Measurements from ENCODE around the gene DKK3. TPM values are rescaled to one million over a fixed set of nuclear protein-coding genes. Genes with fewer than 3 reads are reported as not detected.
"Not testable (repeated sequence)": the region's sequence is repeated elsewhere in the genome, so short reads cannot be mapped to it uniquely, and the experiment has no call there.

Gene DKK3
- total RNA-seq, 2 experiments from 2014 or later, result not detected

DNA sequence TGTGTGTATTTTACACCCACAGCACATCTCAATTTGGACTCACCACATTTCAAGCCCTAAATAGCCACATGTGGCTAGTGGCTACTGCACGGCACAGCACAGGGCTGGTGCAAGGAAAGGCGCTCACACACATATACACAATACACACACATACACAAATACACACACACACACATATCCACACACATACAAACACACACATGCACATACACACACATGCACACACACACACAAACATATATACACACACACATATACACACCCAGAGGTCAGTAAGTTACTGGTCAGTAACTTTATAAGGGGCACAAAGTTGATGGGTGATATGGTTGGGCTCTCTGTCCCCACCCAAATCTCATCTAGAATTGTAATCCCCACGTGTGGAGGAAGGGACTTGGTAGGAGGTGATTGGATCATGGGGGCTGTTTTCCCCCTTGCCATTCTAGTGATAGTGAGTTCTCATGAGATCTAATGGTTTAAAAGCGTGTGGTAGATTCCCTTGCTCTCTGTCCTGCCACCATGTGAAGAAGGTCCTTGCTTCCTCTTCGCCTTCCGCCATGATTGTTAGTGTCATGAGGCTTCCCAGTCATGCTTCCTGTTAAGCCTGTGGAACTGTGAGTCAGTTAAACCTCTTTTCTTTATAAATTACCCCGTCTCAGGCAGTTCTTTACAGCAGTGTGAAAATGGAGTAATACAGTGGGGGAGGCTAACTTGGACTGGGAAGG, 37.6 kb upstream of the DKK3 start:
- DNase-seq, result no peak
- H3K4me3 Mint-ChIP-seq, result no peak overlapping the region
- peaks cover 8% of the 10 kb centered on the region for H3K27me3 Mint-ChIP-seq (ENCODE audit: low read depth)
- no peak overlapping the region for H3K27ac Mint-ChIP-seq
- CTCF ChIA-PET, result interaction anchor here (0.7 to 17.1 kb wide), 14 partner anchors 9 to 246 kb away, joined by 3 to 417 read pairs (median 5); no protein-coding TSS in a partner anchor
- H3K36me3 Mint-ChIP-seq (ENCODE audit: low read depth), result no peaks in the 10 kb centered on the region
- intact Hi-C loops (cut with micrococcal nuclease), result loop anchor here (5.0 to 10.0 kb wide), 2 partner anchors 846 to 1011 kb away; no protein-coding TSS in a partner anchor
- no peaks in the 10 kb centered on the region for H3K9me3 Mint-ChIP-seq
- peaks cover 3% of the 10 kb centered on the region for H3K4me1 Mint-ChIP-seq (ENCODE audit: low read depth)

DNA sequence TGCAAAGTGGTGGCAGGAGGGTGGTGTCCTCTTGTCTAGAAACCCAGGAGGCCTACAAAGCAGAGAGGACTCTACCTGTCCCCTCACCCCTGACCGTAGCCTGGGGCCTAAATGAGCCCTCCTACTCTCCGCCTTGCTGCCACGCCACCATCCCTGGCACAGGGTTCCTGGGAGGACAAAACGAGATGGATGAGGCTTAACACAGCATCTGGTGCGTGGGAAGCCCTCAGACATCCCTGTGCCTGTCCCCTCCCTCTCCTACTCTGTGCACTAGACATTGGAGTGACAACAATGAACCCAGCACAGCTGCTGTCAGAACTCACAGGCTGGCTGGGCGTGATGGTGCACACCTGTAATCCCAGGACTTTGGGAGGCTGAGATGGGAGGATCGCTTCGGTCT, 36.4 kb upstream of the DKK3 start:
- CTCF ChIA-PET, result interaction anchor here (0.6 to 17.1 kb wide), 32 partner anchors 10 to 275 kb away, joined by 3 to 417 read pairs (median 4); partner anchors contain the start of gene DKK3
- H3K9me3 Mint-ChIP-seq, result no peaks in the 10 kb centered on the region
- H3K27ac Mint-ChIP-seq, result no peak overlapping the region
- intact Hi-C loops (cut with micrococcal nuclease), result loop anchor here (1.0 to 10.0 kb wide), 5 partner anchors 113 to 1010 kb away; no protein-coding TSS in a partner anchor
- H3K4me3 Mint-ChIP-seq, result no peak overlapping the region
- no peak for DNase-seq
- H3K36me3 Mint-ChIP-seq (ENCODE audit: low read depth), result no peaks in the 10 kb centered on the region
- H3K4me1 Mint-ChIP-seq (ENCODE audit: low read depth), result peaks cover 3% of the 10 kb centered on the region
- H3K27me3 Mint-ChIP-seq (ENCODE audit: low read depth), result peaks cover 8% of the 10 kb centered on the region

DNA sequence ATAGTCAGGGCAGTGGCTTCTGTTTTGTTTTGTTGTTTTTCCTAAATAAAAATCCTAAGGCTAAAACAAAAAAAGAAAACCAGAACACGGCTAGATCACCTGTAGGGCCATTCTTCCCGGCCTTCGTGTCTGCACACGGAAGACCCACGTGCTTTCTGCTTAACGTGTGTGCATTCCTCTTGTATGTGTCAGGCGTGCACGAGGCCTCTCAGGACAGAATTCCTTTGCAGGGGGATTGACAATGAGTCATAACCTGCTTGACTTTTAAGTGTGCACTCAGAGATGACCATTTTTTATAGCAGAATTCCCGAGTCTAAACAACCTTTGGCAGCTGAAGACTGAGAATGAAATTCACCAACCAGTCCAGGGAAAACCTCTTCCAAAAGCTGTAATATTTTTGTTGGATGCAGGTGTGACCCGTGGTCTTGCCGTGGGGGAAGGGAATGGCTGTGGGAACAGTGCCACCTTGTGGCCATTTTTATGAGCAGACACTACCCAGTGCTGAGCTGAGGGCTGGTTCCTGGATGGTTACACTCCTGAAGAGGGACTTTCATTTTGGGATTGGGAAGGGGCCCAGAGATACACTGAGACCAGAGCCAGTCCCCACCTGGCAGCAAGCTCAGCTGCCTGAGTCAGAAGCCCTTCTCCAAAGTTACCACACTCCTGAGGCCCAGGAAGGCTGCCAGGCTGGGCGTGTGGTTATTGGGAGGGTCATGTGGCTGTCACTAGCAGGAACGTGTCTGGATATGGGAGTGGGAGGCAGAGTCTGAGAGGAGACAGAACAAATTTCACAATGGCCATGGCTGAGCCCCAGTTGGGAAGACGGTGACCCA, 35.7 kb upstream of the DKK3 start:
- Mint-ChIP-seq H3K36me3 (ENCODE audit: low read depth) (no peaks in the 10 kb centered on the region), H3K27me3 (ENCODE audit: low read depth) (peaks cover 8% of the 10 kb centered on the region), H3K4me1 (ENCODE audit: low read depth) (peaks cover 3% of the 10 kb centered on the region), H3K27ac (no peak overlapping the region), H3K9me3 (no peaks in the 10 kb centered on the region), H3K4me3 (no peak overlapping the region)
- intact Hi-C loops (cut with micrococcal nuclease), result loop anchor here (1.0 to 10.0 kb wide), 4 partner anchors 113 to 1009 kb away; no protein-coding TSS in a partner anchor
- peak; percentile 79 for DNase-seq
- CTCF ChIA-PET, result interaction anchor here (0.5 to 17.1 kb wide), 27 partner anchors 11 to 777 kb away, joined by 3 to 417 read pairs (median 4); no protein-coding TSS in a partner anchor

- Mint-ChIP-seq H3K27me3 (ENCODE audit: low read depth) (peaks cover 8% of the 10 kb centered on the region), H3K36me3 (ENCODE audit: low read depth) (no peaks in the 10 kb centered on the region), H3K4me3 (no peak overlapping the region), H3K27ac (no peak overlapping the region), H3K4me1 (ENCODE audit: low read depth) (peaks cover 3% of the 10 kb centered on the region), H3K9me3 (no peaks in the 10 kb centered on the region)
- intact Hi-C loops (cut with micrococcal nuclease), result loop anchor here (10.0 kb wide), 1 partner anchor 1008 kb away; no protein-coding TSS in a partner anchor
- CTCF ChIA-PET, result interaction anchor here (0.6 to 17.1 kb wide), 5 partner anchors 95 to 1273 kb away, joined by 3 to 417 read pairs (median 5); no protein-coding TSS in a partner anchor
- DNase-seq, result no peak
These were observed 34.8 kb upstream of the DKK3 start for GRCh38 chr11:12043221-12043620.

DNA sequence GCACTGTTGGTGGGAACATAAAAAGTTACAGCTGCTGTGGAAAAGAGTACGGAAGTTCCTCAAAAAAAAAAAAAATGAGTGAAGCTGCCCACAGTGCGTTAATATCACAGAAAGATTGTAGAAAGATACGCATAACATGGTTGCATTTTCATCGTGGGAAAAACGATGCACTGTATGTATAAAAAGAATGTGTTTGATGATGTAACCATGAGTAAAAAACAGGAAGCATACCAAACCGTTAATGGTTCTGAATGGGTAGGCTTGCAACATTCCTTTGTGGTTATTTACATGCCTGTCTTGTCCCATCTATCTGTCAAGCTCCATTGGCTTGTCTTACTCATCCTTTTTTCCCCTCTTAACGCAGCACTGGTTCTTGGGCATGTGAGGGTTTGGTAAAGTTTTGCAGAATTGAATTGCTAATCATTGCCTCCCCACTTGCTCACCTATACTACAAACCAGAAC, 33.8 kb upstream of the DKK3 start:
- no peaks in the 10 kb centered on the region for H3K4me1 Mint-ChIP-seq (ENCODE audit: low read depth)
- H3K4me3 Mint-ChIP-seq, result no peak overlapping the region
- intact Hi-C loops (cut with micrococcal nuclease), result loop anchor here (10.0 kb wide), 1 partner anchor 1007 kb away; no protein-coding TSS in a partner anchor
- no peaks in the 10 kb centered on the region for H3K36me3 Mint-ChIP-seq (ENCODE audit: low read depth)
- peaks cover 8% of the 10 kb centered on the region for H3K27me3 Mint-ChIP-seq (ENCODE audit: low read depth)
- CTCF ChIA-PET, result interaction anchor here (0.6 to 17.1 kb wide), 5 partner anchors 88 to 1272 kb away, joined by 3 to 417 read pairs (median 7); no protein-coding TSS in a partner anchor
- DNase-seq, result no peak
- H3K9me3 Mint-ChIP-seq, result no peaks in the 10 kb centered on the region
- H3K27ac Mint-ChIP-seq, result no peak overlapping the region

- H3K4me1 Mint-ChIP-seq (ENCODE audit: low read depth); H3K4me3 Mint-ChIP-seq; H3K9me3 Mint-ChIP-seq; H3K27ac Mint-ChIP-seq; H3K27me3 Mint-ChIP-seq (ENCODE audit: low read depth); H3K36me3 Mint-ChIP-seq (ENCODE audit: low read depth); DNase-seq: not testable (repeated sequence)
- intact Hi-C loops (cut with micrococcal nuclease), result loop anchor here (10.0 kb wide), 1 partner anchor 1006 kb away; no protein-coding TSS in a partner anchor
- CTCF ChIA-PET, result interaction anchor here (17.1 kb wide), 1 partner anchor 242 kb away, joined by 417 read pairs; no protein-coding TSS in a partner anchor
These were observed 32.3 kb upstream of the DKK3 start for GRCh38 chr11:12040719-12041118.

DNA sequence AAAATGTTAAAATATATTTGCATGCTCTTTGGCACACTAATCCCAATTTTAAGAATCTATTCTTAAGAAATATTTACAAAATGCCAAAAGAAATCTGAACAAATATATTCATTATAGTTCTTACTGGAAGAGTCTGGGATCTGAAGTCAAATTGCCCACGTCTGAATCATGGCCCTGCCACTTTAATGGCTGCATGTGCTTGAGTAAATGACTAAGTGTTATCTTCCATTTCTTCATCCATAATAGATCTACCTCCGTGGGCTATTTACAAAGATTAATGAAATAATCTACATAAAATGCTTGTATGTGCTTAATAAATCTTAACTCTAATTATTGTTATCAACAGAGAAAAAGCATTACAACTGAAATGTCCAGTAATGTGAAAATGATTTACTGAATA, 24.5 kb upstream of the DKK3 start:
- no peak for DNase-seq
- Mint-ChIP-seq H3K36me3 (ENCODE audit: low read depth) (no peaks in the 10 kb centered on the region), H3K27ac (no peak overlapping the region), H3K27me3 (ENCODE audit: low read depth) (no peaks in the 10 kb centered on the region), H3K4me1 (ENCODE audit: low read depth) (no peaks in the 10 kb centered on the region), H3K4me3 (no peak overlapping the region), H3K9me3 (no peaks in the 10 kb centered on the region)
- CTCF ChIA-PET, result no interaction called here
- intact Hi-C loops (cut with micrococcal nuclease), result no loop called here

DNA sequence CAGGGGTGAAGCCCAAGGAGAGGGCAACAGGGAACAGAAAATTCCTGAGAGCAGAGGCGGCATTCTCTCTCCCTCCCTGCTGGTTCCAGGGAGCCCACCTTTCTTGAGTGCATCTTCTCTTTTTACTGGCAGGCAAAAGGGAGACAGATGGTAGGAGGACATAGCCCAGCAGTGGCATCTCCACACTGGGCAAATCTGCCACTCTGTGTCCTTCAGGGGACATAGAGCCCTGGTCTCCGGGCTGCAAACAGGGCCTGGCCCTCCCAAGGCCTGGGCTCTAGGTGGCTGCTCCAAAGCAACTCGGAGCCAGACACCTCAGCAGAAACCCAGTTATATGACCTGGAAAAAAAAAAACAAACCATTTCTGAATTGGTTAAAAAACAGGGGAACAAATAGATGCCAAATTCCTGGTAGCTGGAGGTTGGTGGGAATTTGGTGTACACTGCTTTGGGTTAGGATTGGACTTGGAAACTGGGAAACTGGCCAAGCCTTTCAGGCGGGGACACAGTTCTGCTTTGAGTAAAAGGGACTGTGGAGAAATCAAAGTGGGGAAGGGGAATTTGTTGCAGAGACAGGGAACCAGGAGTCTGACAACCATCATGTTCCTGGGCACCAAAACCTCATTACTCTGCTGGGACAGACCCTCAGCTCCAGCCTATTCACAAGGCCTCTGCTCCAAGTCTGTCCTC, 23.6 kb upstream of the DKK3 start:
- H3K4me1 Mint-ChIP-seq (ENCODE audit: low read depth), result no peaks in the 10 kb centered on the region
- H3K27me3 Mint-ChIP-seq (ENCODE audit: low read depth), result no peaks in the 10 kb centered on the region
- no peak for DNase-seq
- no peak overlapping the region for H3K27ac Mint-ChIP-seq
- H3K9me3 Mint-ChIP-seq, result no peaks in the 10 kb centered on the region
- no peaks in the 10 kb centered on the region for H3K36me3 Mint-ChIP-seq (ENCODE audit: low read depth)
- no peak overlapping the region for H3K4me3 Mint-ChIP-seq
- CTCF ChIA-PET, result interaction anchor here (0.6 to 1.0 kb wide), 4 partner anchors 12 to 257 kb away, joined by 3 to 5 read pairs (median 4); no protein-coding TSS in a partner anchor
- intact Hi-C loops (cut with micrococcal nuclease), result no loop called here

DNA sequence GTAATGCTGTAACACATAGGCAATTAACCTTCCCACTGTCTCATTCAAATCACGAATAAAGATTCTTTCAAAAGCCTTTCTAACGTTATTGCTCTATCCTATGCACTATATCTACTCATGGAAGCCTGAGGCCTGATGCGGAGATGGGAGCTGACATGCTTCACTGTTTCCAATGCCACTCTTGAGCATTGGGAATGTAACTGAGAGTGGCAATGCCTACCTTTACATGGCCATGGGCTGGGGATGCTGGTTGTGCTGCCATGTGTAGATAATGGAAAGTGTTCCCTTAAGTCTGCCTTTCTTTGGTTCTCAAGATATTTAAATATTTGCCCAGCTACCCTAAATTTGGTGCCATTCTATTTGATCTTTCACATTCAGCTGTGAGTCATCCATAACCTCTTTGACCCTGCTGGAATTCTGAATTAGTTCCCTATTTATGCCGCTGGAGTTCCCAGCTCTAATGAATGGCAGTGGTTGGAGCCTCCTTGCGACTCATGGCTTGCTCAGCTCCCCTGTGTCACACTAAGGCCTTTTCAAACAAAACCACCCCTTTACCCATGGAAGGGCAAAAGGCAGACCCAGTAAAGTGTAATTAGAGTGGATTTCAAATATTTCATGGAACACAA, 21.4 kb upstream of the DKK3 start:
- Mint-ChIP-seq H3K36me3 (ENCODE audit: low read depth) (no peaks in the 10 kb centered on the region), H3K4me3 (no peak overlapping the region), H3K27me3 (ENCODE audit: low read depth) (no peaks in the 10 kb centered on the region), H3K9me3 (no peaks in the 10 kb centered on the region), H3K27ac (no peak overlapping the region), H3K4me1 (ENCODE audit: low read depth) (no peaks in the 10 kb centered on the region)
- intact Hi-C loops (cut with micrococcal nuclease), result no loop called here
- DNase-seq, result no peak
- CTCF ChIA-PET, result no interaction called here

DNA sequence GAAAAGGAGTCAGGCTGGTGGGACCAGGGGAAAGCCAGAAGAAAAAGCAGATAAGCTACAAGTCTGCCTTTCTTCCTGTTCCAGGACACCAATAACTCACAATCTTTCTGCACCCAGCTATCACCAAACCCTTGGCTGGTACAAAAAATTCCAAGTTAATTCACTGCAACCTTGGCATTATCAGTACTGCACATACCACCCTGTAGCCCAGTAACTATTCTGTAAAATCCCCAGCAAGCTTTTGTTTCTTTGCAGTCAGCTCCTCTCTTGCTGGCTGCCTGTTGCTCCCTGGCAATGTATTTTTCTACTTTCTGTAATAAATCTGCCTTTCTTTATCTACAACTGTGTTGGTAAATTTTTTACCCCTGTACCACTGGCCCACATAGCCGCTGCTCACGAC, 20.7 kb upstream of the DKK3 start:
- CTCF ChIA-PET, result no interaction called here
- H3K27me3 Mint-ChIP-seq (ENCODE audit: low read depth), result no peaks in the 10 kb centered on the region
- intact Hi-C loops (cut with micrococcal nuclease), result no loop called here

DNA sequence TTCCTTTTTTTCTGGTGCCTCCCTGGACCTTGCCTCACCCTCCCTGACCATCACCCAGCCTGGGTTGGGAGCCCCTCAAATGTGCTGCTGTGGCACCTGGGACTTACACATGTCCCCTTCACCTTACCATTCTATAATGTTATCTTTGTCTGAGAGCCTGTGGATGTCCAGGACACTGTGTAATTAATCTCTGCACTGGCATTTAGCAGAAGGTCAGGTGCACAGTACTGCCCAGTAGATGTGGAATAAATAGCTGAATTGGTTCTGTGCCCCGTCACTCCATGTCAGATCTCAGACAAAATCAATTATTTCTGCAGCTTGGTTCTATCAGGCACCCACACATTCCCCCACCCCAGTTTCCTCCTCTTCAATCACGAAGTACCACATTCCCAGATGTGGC, 19.9 kb upstream of the DKK3 start:
- no peak overlapping the region for H3K27ac Mint-ChIP-seq
- H3K9me3 Mint-ChIP-seq, result peaks cover 7% of the 10 kb centered on the region
- no peak for DNase-seq
- H3K36me3 Mint-ChIP-seq (ENCODE audit: low read depth), result no peaks in the 10 kb centered on the region
- CTCF ChIA-PET, result no interaction called here
- intact Hi-C loops (cut with micrococcal nuclease), result no loop called here
- H3K27me3 Mint-ChIP-seq (ENCODE audit: low read depth), result no peaks in the 10 kb centered on the region
- H3K4me3 Mint-ChIP-seq, result no peak overlapping the region
- H3K4me1 Mint-ChIP-seq (ENCODE audit: low read depth), result no peaks in the 10 kb centered on the region

More for the DNA sequence above, 20.7 kb upstream of the DKK3 start:
- no peak overlapping the region for H3K4me3 Mint-ChIP-seq
- DNase-seq, result no peak
- H3K4me1 Mint-ChIP-seq (ENCODE audit: low read depth), result no peaks in the 10 kb centered on the region
- no peaks in the 10 kb centered on the region for H3K36me3 Mint-ChIP-seq (ENCODE audit: low read depth)
- no peak overlapping the region for H3K27ac Mint-ChIP-seq
- H3K9me3 Mint-ChIP-seq, result peaks cover 5% of the 10 kb centered on the region

Measured in activated naive CD4-positive, alpha-beta T cell treated with anti-CD3 and anti-CD28 coated beads for 36 hours (primary cell).